B cell (primary cell): Measurements from ENCODE around the gene CACNA2D3. TPM values are rescaled to one million over a fixed set of nuclear protein-coding genes. Genes with fewer than 3 reads are reported as not detected.

Experiments
- ATAC-seq: fragments of 200-7000 bp; cut with Tn5 transposase; one replicate; pipeline ENCODE4 v1.10.0; 2021; ENCODE audit warnings: low read depth, mild to moderate bottlenecking, moderate number of reproducible peaks, moderate library complexity
- CTCF ChIA-PET: fragments of 350-600 bp; sonication (Branson Sonifier 250); formaldehyde crosslinking; loops from one replicate; lab custom pipeline; 2021; ENCODE audit warnings: antibody characterized with exemption, inconsistent platforms; lab: Charles Lee
- POLR2A ChIA-PET: fragments of 350-600 bp; sonication (Branson Sonifier 250); formaldehyde crosslinking; loops from one replicate; lab custom pipeline; 2021; ENCODE audit warnings: antibody characterized with exemption; lab: Charles Lee
- DNase-seq: peaks from one replicate; pipeline ENCODE4 v3.0.0; 2013
- H2AFZ ChIP-seq: 2 replicates; pipeline ENCODE4 v1.6.1; 2012; ENCODE audit warnings: mild to moderate bottlenecking, low read depth, low read length; ENCODE audit not compliant: insufficient read depth, poor library complexity, severe bottlenecking
- H3K27ac ChIP-seq, 2 donors: 1 replicate in 1 of 2; 2 replicates in 1 of 2; pipeline ENCODE4 v1.5.1; 2012 to 2013; ENCODE audit warnings: low read length in 2 of 2, mild to moderate bottlenecking in 2 of 2, moderate library complexity in 1 of 2
- H3K27me3 ChIP-seq, 4 experiments: fragments of 200-600 bp in 1 of 4; sonication (generic) in 1 of 4; replicated peaks in 1 of 4; 1 replicate in 2 of 4; 2 replicates in 2 of 4; pipeline versions ENCODE4 v1.6.1 to v1.7.0; 2013 to 2016; ENCODE audit warnings: low read length in 3 of 4, mild to moderate bottlenecking in 2 of 4, mixed read lengths in 1 of 4, moderate library complexity in 1 of 4; ENCODE audit not compliant: insufficient read depth in 4 of 4, control insufficient read depth in 3 of 4; ENCODE audit errors: control extremely low read depth in 1 of 4
- H3K36me3 ChIP-seq, 2 experiments: replicated peaks in 1 of 2; 1 replicate in 1 of 2; 2 replicates in 1 of 2; pipeline versions ENCODE4 v1.6.1 to v1.7.1; 2013; ENCODE audit warnings: low read length in 1 of 2; ENCODE audit not compliant: insufficient read depth in 2 of 2, control insufficient read depth in 1 of 2; ENCODE audit errors: control extremely low read depth in 1 of 2, extremely low read depth in 1 of 2
- H3K4me1 ChIP-seq, 2 donors: fragments of 200-600 bp in 1 of 2; sonication (generic) in 1 of 2; 1 replicate in 1 of 2; 2 replicates in 1 of 2; pipeline versions ENCODE4 v1.5.1 to v1.6.1; 2013 to 2017; ENCODE audit warnings: low read length in 2 of 2; ENCODE audit not compliant: control insufficient read depth in 2 of 2, insufficient read depth in 2 of 2
- H3K4me2 ChIP-seq: replicated peaks from 2 replicates; pipeline ENCODE3; 2012; ENCODE audit warnings: mild to moderate bottlenecking, low read depth, low read length; ENCODE audit not compliant: poor library complexity, severe bottlenecking
- H3K4me3 ChIP-seq, 5 experiments: fragments of 200-600 bp in 1 of 5; sonication (generic) in 1 of 5; 1 replicate in 3 of 5; 2 replicates in 2 of 5; pipeline versions ENCODE4 v1.5.1 to v1.7.0; 2011 to 2016; ENCODE audit warnings: low read length in 4 of 5, mild to moderate bottlenecking in 4 of 5, low read depth in 2 of 5, control low read depth in 1 of 5, moderate library complexity in 1 of 5; ENCODE audit not compliant: insufficient read depth in 1 of 5; ENCODE audit errors: control extremely low read depth in 1 of 5, extremely low read depth in 1 of 5
- H3K79me2 ChIP-seq: fragments of 200-600 bp; sonication (generic); one replicate; pipeline ENCODE4 v1.6.0; 2016; ENCODE audit warnings: low read length; ENCODE audit not compliant: control insufficient read depth, insufficient read depth
- H3K9ac ChIP-seq: fragments of 200-600 bp; sonication (generic); 2 replicates; pipeline ENCODE4 v1.6.1; 2017; ENCODE audit warnings: mild to moderate bottlenecking, low read length, moderate library complexity
- H3K9me3 ChIP-seq, 3 donors: one replicate each; pipeline versions ENCODE4 v1.6.1 to v1.7.1; 2013; ENCODE audit warnings: low read length in 2 of 3; ENCODE audit not compliant: control insufficient read depth in 2 of 3, insufficient read depth in 1 of 3; ENCODE audit errors: control extremely low read depth in 1 of 3
- H4K20me1 ChIP-seq: 2 replicates; pipeline ENCODE4 v1.6.0; 2012; ENCODE audit warnings: mild to moderate bottlenecking, low read length; ENCODE audit not compliant: insufficient read depth, control insufficient read depth, poor library complexity, severe bottlenecking
- H3K27ac Mint-ChIP-seq: one replicate; pipeline ENCODE4 v1.8.0; 2021; ENCODE audit warnings: mixed read lengths
- H3K27me3 Mint-ChIP-seq: one replicate; pipeline ENCODE4 v1.8.0; 2021; ENCODE audit warnings: mixed read lengths
- H3K4me1 Mint-ChIP-seq: one replicate; pipeline ENCODE4 v1.8.0; 2021; ENCODE audit warnings: mixed read lengths
- H3K4me3 Mint-ChIP-seq: one replicate; pipeline ENCODE4 v1.8.0; 2021; ENCODE audit warnings: mixed read lengths
- H3K9me3 Mint-ChIP-seq: one replicate; pipeline ENCODE4 v1.8.0; 2022; ENCODE audit warnings: mixed read lengths; ENCODE audit not compliant: insufficient read depth
- EZH2 ChIP-seq: IDR thresholded peaks from 2 replicates; pipeline ENCODE4 v1.6.1; 2012; ENCODE audit warnings: borderline replicate concordance, low read depth, mild to moderate bottlenecking, moderate library complexity, low read length; ENCODE audit not compliant: insufficient read depth, poor library complexity, severe bottlenecking
- WGBS: methylation state at CpG from one replicate; pipeline ENCODE4 v1.1.5; 2013; ENCODE audit warnings: missing lambda C conversion rate; ENCODE audit not compliant: insufficient coverage; 5-methylcytosine and 5-hydroxymethylcytosine counted together
- intact Hi-C: fragments of 100-400 bp; cut with micrococcal nuclease; formaldehyde crosslinking; loops from one replicate; pipeline ENCODE4 v1.10.0; 2022
- polyA plus RNA-seq: library from polyadenylated mRNA; depleted of rRNA; stranded (reverse); fragments of >200 nt; gene quantifications from 2 replicates; pipeline ENCODE4 v1.2.3, GENCODE V29; 2012
- total RNA-seq, 2 donors: library from RNA; stranded (reverse); fragments of 120-200 nt in 1 of 2; gene quantifications; 1 replicate in 1 of 2; 2 replicates in 1 of 2; pipeline versions ENCODE4 v1.2.3 to v1.2.4, GENCODE V29; 2013 to 2022
- TF ChIP-seq, protein P1 (sequence below): fragments of 200-600 bp; IDR thresholded peaks from one replicate; pipeline ENCODE4 v1.8.0; 2022; ENCODE audit warnings: antibody characterized with exemption, mild to moderate bottlenecking

CACNA2D3 gene
- total and polyA plus RNA-seq, 2 donors (not counting 1 experiment from before 2014, with no cell fraction given) = not detected

- no peak for ATAC-seq
- Histone ChIP-seq H4K20me1 (no peaks in the 10 kb centered on the region), H3K4me3 (no peak overlapping the region), H3K4me1 (no peaks in the 10 kb centered on the region), H2AFZ (no peak overlapping the region), H3K9ac (no peak overlapping the region), H3K36me3 (no peaks in the 10 kb centered on the region), H3K27ac (no peak overlapping the region), H3K79me2 (no peaks in the 10 kb centered on the region), H3K9me3 (no peaks in the 10 kb centered on the region), H3K4me2 (no peak overlapping the region), H3K27me3 (peaks cover 0 to 2% (median 0%) of the 10 kb centered on the region in 4 experiments)
- Mint-ChIP-seq H3K27ac (no peak overlapping the region), H3K9me3 (no peaks in the 10 kb centered on the region), H3K4me1 (no peaks in the 10 kb centered on the region), H3K27me3 (peaks cover 13% of the 10 kb centered on the region), H3K4me3 (no peak overlapping the region)
- ChIA-PET POLR2A (no interaction called here), CTCF (no interaction called here)
- intact Hi-C loops = no loop called here
- 87% methylated on average over 7 of the region's 8 CpGs for WGBS
- no peak for DNase-seq
- TF ChIP-seq, protein P1, sequence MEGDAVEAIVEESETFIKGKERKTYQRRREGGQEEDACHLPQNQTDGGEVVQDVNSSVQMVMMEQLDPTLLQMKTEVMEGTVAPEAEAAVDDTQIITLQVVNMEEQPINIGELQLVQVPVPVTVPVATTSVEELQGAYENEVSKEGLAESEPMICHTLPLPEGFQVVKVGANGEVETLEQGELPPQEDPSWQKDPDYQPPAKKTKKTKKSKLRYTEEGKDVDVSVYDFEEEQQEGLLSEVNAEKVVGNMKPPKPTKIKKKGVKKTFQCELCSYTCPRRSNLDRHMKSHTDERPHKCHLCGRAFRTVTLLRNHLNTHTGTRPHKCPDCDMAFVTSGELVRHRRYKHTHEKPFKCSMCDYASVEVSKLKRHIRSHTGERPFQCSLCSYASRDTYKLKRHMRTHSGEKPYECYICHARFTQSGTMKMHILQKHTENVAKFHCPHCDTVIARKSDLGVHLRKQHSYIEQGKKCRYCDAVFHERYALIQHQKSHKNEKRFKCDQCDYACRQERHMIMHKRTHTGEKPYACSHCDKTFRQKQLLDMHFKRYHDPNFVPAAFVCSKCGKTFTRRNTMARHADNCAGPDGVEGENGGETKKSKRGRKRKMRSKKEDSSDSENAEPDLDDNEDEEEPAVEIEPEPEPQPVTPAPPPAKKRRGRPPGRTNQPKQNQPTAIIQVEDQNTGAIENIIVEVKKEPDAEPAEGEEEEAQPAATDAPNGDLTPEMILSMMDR = no peak
- TF ChIP-seq EZH2 = no peak
These were observed 103.6 kb downstream of the CACNA2D3 start for GRCh38 chr3:54225841-54226528.

- DNase-seq (no peak), ATAC-seq (no peak)
- Histone ChIP-seq H3K9me3 (no peaks in the 10 kb centered on the region), H3K27ac (no peak overlapping the region), H2AFZ (no peak overlapping the region), H3K4me2 (no peak overlapping the region), H3K4me1 (no peaks in the 10 kb centered on the region), H4K20me1 (no peaks in the 10 kb centered on the region), H3K36me3 (no peaks in the 10 kb centered on the region), H3K4me3 (no peak overlapping the region), H3K27me3 (peaks cover 0 to 3% (median 1%) of the 10 kb centered on the region in 4 experiments), H3K79me2 (no peaks in the 10 kb centered on the region), H3K9ac (no peak overlapping the region)
- POLR2A ChIA-PET = no interaction called here
- intact Hi-C loops = no loop called here
- WGBS = 95% methylated on average over 2 of the region's 5 CpGs
- H3K9me3 Mint-ChIP-seq = no peaks in the 10 kb centered on the region
- peaks cover 26% of the 10 kb centered on the region for H3K27me3 Mint-ChIP-seq
- H3K4me3 Mint-ChIP-seq = no peak overlapping the region
- TF ChIP-seq, protein P1 = no peak
- TF ChIP-seq EZH2 = no peak
- CTCF ChIA-PET = interaction anchor here (0.7 kb wide), 1 partner anchor 435 kb away, joined by 3 read pairs; no protein-coding TSS in a partner anchor
- no peak overlapping the region for H3K27ac Mint-ChIP-seq
- H3K4me1 Mint-ChIP-seq = no peaks in the 10 kb centered on the region
These were observed 106.5 kb downstream of the CACNA2D3 start for GRCh38 chr3:54228806-54229205.
